Hematopoietic multipotent progenitor cell treated with erythropoietin and hydrocortisone succinate and interleukin-3 and kit ligand, for 15 days (in vitro differentiated cells): ENCODE results near the gene DNAJC17.

Source experiments
- DNase-seq: peaks from one replicate; pipeline ENCODE4 v3.0.0-alpha.2; 2015; ENCODE audit warnings: low spot score

DNAJC17 gene

GRCh38 chr15:40766906-40767837 lies 40.1 kb downstream of the DNAJC17 start:
- peak; percentile 68 for DNase-seq

- no peak for DNase-seq
These were observed 41.0 kb downstream of the DNAJC17 start for GRCh38 chr15:40766194-40766815.

GRCh38 chr15:40764629-40765103 lies 42.6 kb downstream of the DNAJC17 start:
- DNase-seq: peak; percentile 45

GRCh38 chr15:40763801-40764628 lies 43.3 kb downstream of the DNAJC17 start, which contains the start of gene GCHFR:
TSS of gene GCHFR (plus strand) at chr15:40764068. CDS start at chr15:40764181, 113 bp downstream.
- peak; percentile 69 for DNase-seq

- peak; percentile 52 for DNase-seq
These were observed 44.1 kb downstream of the DNAJC17 start for GRCh38 chr15:40762919-40763800.

- no peak for DNase-seq
These were observed 47.3 kb downstream of the DNAJC17 start for GRCh38 chr15:40759961-40760360.

GRCh38 chr15:40756938-40757337 lies 50.3 kb downstream of the DNAJC17 start:
- peak; percentile 40 for DNase-seq

GRCh38 chr15:40755812-40756208 lies 51.5 kb downstream of the DNAJC17 start:
- DNase-seq: peak; percentile 40

GRCh38 chr15:40754883-40755811 lies 52.1 kb downstream of the DNAJC17 start, which contains the start of gene RMDN3:
TSS of gene RMDN3 (minus strand) at chr15:40755254. CDS start at chr15:40754783, 471 bp downstream.
- peak; percentile 96 for DNase-seq

GRCh38 chr15:40754574-40754882 lies 52.7 kb downstream of the DNAJC17 start:
- DNase-seq: peak; percentile 37

- no peak for DNase-seq
These were observed 55.5 kb downstream of the DNAJC17 start for GRCh38 chr15:40751745-40752144.

GRCh38 chr15:40750885-40751284 lies 56.4 kb downstream of the DNAJC17 start:
- DNase-seq: no peak

- no peak for DNase-seq
These were observed 58.1 kb downstream of the DNAJC17 start for GRCh38 chr15:40749151-40749630.

- DNase-seq: peak; percentile 82
These were observed 59.3 kb downstream of the DNAJC17 start for GRCh38 chr15:40747685-40748631.

- peak; percentile 34 for DNase-seq
These were observed 60.3 kb downstream of the DNAJC17 start for GRCh38 chr15:40746916-40747418.

- peak; percentile 27 for DNase-seq
These were observed 62.5 kb downstream of the DNAJC17 start for GRCh38 chr15:40744815-40745152.

- peak; percentile 59 for DNase-seq
These were observed 63.1 kb downstream of the DNAJC17 start for GRCh38 chr15:40743921-40744814.
